Activated CD8-positive, alpha-beta memory T cell treated with anti-CD3 and anti-CD28 coated beads, Interleukin-2, amount 50 U/mL, for 4 hours (primary cell): ENCODE data around the gene BTBD9.

Source experiments
- DNase-seq: peaks from one replicate; pipeline ENCODE4 v3.0.0-alpha.2; 2020

BTBD9 gene

DNA sequence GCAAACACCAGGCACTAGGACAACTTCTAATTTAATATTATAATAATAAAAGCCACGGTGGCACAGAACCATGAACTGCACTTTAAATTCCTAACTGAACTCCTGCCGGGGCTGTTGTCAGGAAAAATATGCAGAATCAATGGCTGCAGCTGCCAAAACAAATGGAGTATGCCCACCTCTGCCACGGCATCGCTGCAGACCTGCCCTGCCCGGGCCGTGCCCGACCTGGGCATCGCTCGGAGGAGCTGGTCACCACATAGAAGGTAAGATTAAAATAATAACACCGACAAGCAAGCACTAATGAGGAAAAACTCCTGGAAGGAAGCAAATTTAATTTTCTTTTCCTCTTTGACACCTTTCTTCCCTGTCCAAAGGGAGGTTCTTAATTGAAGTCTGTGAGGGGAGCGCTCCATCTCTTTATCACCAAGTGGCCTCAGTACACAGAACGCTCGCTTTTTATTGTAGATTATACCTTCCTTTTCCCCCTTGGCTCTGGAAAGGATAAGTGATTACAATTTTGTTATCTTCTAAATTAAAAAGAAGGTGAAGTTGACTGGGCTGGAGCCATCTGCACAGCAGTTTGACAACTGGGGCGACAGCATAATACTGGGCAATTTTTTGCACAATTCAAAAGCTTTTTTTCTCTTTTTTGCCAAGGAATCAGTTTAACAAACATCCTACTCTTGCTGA, 468.9 kb downstream of the BTBD9 start:
- DNase-seq: no peak

DNA sequence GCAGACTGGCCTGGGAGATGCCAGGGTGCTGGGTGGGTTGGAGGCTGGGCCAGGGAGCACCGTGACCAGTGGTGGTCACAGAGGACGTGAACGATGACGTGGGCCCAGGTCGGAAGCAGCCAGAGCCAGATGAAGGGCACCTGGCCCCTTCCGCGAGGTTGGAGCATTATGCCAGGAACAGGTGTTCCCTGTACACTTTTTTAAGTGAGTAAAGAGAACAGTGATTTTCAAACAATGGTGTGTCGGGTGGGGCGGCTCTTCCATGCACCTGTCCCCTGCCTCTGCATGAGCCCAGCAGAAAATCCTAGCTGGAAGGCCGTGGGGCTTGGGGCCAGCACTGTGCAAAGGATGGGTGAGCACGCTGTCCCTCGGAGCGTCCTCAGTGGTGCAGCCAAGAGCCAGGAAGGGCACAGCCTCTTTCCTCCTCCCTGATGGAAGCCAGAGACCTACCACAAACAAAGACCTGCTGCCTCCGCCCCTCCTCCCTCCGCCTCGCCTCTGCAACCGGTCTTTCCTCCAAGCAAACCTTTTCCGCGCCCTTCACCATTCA, 469.7 kb downstream of the BTBD9 start:
- no peak for DNase-seq

DNA sequence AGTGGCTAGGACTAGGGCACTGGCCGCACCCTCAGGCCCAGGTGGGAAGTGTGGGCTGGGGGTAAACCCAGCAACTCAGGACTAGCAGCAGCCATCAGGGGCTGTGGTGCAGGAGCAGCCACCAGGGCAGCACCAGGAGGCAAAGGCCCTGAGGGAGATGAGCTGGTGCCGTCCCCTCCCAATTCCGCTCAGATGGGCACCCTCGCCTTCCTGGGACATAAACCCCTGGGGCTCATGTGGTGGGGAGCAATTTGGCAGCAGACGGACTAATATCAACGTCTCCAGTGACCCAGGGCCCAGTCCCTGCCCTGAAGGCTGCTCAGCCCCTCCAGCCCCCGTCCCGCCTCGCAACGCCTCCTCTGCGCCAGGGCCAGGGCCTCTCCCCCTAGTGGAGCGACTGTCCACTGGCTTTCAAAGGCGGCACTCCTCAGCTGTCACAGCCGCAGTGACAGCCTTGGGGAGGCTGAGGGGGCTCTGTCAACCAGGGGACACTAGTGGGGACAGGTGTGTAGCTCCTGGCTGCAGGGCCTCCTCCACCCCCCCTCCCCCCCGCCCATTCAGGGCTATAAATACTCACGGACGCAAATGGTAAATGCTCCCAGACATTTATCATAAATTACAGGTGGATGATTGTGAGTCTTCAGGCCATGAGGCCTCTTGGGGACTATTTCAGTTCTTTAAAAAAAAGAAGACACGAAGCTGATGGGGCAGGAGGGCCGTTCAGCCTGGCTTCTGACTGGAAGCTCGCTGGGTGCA, 470.3 kb downstream of the BTBD9 start:
- no peak for DNase-seq

DNA sequence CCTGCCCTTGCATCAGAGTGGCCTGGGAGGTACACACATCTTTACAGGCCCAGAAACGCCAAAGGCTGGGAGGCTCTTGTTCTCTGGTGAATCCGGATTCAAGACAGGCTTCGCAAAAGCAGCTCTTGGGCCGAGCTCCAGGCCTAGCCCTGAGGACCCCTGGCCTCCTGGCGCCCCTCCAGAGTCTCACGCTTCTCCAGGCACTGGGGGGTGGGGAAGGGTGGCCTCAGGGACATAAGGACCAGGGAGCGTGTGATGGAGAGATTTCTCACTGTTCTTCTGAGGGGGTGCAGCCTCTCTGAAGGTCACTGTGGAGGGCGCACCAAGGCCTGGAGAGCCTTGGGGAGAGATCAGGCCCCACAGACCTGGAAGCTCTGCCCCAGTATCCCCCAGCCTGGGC, 471.0 kb downstream of the BTBD9 start:
- DNase-seq: no peak

DNA sequence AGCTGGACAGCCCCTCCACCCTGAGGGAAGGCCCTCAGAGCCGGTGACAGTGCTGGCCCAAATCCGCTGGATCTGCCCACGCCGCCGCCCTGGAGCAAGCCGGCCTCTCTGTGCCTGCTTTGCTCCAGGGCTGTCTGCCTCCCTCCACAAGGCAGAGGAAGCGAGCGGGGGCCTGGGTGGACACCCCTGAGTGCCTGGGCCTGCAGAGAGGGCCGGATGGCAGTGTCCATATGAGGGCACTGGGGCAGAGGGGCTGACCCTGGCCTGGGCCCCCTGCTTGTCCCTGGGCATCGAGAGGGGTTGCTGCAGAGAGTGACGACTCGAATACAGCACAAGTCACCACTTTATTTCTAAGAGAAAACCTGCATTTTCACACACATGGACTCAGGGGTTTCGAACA, 471.6 kb downstream of the BTBD9 start:
- no peak for DNase-seq

DNA sequence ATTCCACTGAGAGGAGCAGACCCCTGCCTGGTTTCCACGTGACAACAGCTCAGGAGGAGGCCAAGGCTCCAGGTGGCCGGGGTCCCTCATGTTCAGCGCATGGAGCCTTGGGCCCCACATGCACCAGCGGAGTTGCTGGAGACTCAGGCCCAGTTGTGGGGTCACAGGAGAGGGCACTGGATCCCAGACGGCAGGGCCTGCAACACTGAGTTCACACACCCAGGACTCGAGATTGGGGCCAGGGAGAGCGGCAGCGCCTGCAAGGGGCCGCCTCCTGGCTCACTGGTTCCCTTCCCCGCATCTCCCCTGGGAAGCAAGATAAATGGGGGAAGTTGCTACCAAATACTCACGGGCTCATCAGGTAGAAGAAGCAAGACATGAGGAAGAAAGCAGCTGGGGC, 472.1 kb downstream of the BTBD9 start:
- no peak for DNase-seq

DNA sequence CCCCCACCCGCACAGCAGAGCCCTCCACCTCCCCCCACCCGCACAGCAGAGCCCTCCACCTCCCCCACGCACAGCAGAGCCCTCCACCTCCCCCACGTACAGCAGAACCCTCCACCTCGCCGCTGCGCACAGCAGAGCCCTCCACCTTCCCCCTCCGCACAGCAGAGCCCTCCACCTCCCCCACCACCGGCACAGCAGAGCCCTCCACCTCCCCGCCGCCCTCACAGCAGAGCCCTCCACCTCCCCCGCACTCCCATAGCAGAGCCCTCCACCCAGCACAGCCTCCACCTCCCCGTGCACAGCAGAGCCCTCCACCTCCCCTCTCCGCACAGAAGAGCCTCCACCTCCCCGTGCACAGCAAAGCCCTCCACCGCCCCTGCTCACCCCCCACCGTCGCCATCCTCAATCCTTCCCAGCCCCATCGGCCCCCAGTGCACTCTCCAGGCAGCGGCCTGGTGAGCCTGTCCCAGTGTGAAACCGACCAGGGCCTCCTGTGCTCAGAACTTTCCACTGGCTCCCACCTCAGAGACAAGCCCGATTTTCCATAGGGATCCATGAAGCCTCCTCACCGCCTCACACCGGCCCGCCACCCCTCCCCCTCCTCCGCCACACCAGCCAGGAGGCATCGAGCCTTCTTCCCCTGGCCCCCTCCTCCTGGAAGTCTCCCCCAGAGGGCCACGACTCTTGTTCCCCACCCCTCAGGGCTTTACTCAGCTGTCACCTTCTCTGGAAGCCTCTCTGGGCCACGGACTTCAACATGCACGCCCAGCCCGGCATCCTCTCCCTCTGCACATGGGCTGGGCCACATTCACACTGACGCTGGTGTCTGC, 473.1 kb downstream of the BTBD9 start:
- no peak for DNase-seq

DNA sequence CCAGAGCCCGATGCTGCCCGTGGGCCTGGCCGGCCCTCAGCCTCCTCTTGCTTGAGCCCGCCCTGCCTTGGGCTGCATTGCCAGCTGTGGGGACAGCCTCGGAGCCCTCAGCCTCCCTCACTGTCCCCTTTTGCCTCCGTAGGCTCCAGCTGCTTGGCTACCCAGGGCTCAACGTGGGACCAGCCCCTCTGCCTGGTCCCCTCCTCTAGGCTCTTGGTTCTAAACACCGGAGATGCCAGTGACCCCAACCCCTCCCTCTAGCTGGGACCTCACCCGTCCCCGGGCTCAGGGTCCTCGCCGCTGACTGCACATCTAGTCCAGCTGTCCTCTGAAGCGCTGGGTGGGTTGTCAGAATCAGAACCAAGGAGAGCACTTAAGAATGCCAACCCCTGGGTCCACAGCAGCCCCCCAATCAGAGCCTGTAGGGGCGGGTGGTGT, 475.0 kb downstream of the BTBD9 start:
- DNase-seq: no peak

DNA sequence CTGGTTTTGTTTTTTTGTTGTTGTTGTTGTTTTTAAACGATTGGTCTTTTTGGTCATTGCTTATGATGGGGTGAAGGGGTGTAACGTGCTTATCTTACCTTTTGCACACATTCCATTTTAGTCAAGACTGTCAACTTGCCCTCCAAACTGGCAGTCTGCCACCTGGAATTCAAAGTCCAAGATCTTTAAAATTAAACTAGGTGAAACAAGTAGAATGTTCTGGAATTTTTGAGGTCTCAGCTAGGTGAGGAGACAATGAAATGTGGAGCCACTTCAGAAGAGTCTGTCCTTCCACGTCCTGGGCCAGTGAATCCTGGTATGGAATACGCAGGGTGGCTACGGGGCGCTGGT, 475.6 kb downstream of the BTBD9 start:
- DNase-seq: no peak

DNA sequence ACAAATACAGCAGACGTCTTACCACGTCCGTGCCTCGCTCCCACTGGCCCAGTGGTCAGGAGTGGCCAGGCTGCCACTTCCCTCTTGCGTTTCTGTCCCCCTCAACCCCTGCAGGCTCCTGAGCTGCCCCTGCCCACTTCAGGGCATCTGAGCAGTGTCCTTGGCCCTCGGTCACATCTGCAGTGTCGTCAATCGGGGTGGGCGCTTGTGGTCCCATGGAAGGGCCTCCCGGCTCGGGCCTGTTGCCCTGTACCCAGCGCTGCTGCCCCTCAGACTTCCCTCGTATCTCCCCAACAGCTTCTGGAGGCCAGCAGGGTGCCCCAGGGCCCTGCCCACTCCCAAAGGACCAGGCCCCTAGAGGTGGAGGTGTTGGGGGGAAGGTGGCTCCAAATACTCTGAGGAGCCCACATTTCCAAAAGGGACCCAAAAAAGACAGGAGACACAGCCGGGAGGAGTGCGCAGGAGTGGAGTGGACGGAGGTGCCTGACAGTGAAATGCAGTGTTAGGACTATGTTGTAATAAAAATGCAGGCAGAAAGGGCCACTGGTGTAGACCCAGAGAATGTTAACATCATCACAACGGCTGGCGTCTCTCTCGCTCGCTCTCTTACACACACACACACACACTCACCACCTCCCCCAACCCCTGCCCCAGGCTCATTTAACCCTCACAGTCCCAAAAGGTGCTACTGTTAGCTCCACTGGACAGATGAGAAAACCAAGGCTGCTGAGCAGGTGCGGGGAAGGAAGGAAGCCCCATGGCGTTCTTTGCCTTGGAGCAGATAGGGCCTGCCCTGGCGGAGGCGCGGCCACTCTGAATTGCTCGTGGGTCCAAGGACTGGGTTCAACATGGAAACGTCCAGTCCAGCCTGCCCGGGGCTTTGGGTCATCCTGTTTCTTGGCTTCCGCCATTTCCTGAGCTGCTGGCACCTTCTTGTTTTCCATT, 476.3 kb downstream of the BTBD9 start:
- DNase-seq: no peak

DNA sequence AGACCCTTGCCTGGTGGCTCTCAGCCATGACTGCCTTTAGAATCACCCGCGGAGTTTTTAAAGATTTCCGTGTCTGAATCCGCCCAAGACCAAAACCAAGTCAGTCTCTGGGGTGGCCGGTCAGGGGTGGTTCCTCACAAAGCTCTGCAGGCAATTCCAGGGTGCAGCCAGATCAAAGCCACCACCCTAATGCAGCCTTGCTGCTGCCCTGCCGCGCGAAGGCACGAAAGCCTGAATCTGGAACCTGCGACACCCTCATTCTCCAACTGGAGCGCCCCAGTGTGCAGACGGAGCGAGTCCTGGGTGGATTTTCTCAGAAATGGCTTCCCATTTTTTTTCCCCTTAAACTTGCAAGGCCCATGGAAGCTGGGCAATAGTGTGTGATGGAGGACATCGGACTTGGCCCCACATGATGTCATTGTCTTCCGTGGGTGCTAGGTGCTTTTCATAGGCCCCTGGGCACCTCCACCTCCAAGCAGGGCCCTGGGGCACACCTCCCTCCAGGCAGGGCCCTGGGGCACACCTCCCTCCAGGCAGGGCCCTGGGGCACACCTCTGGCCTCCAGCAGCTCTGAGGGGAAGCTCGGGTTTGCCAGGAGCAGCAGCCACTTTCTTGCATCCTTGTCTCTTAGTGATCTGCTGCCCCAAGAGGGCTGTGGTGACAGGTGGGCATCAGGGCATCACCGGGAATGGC, 477.1 kb downstream of the BTBD9 start:
- no peak for DNase-seq

DNA sequence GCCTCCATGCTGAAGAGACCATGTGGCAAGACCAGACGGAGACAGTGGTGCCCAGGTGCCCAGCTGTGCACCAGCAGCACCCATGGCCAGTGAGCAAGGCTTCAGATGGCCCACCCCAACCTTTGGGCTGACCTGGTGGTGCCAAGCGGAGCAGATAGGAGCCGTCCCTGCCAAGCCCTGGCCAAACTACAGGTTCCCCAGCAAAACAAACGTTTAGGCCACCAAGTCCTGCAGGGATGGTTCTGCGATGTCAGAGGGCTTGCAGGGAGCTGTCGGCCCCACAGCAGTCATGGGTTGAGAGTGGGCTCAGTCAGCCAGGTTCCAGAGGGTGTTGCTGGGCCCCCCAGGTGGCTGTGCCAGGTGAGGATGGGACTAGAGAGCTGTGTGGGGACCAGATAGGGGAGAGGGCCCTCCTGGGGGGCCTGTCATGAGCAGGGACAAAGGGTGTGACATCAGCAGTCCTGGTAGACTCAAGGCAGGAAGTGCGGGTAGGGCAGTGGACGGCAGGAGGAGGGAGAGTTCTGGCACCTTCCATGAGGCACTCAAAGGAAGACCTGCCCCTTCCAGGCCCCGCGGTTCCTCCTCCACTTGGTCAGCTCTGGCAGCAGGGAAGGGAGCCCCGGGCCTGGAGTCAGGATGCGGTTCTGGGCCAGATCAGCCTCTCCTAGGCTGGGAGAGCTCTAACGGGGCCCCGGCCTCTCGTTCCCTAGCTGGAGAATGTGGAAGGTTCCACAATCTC, 477.8 kb downstream of the BTBD9 start:
- DNase-seq: no peak

DNA sequence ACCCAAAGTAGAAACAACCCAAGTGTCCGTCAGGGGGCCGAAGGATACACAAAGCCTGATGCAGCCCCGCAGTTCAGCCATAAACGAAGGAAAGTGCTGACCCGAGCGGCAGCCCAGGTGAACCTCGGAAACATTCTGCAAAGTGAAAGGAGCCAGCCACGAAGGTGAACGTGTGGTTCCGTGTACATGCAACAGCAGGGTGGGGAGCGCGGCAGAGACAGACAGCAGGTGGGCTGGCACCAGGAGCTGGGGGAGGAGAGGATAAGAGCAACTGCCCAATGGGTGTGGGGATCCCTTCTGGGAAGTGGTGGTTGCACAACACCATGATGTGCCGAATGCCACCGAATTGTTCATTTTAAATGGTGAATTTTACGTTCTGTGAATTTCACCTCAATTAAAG, 478.4 kb downstream of the BTBD9 start:
- DNase-seq: no peak

DNA sequence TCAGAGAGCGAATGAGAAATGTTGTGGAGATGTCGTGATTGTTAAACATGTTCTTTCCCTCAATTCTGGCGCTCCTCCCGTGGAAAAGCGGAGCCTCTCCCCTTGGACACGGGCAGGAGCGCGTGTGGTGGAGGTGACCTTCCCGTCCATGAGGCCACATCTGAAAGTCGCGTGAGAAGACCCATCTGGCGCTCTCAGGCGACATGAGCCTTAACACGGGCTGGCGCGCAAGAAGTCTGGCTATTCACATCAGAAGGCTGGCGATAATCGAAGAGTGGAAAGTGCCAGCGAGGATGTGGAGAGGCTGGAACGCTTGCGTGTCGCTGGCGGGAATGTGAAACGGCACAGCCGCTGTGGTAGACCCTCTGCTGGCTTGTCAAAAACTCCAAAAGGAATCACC, 478.9 kb downstream of the BTBD9 start:
- DNase-seq: no peak

DNA sequence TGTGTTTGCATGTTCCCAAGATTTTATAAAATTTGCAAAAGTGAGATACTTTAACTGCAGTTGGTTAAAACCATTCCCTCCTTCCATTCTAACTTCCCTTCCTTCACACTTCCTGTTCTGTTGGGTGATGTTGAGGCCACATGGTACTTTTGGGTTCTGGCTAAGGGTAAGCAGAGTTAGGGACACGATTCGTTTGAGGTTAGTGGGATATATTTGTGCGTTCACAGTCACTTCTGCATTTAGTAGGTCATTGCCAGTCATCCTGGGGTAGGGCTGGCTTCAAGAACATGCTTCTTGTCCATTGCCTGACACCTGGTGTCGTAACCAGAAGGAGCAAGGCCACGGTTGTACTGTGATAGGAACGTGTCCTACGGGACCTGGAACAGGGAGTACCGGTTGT, 480.1 kb downstream of the BTBD9 start:
- no peak for DNase-seq

DNA sequence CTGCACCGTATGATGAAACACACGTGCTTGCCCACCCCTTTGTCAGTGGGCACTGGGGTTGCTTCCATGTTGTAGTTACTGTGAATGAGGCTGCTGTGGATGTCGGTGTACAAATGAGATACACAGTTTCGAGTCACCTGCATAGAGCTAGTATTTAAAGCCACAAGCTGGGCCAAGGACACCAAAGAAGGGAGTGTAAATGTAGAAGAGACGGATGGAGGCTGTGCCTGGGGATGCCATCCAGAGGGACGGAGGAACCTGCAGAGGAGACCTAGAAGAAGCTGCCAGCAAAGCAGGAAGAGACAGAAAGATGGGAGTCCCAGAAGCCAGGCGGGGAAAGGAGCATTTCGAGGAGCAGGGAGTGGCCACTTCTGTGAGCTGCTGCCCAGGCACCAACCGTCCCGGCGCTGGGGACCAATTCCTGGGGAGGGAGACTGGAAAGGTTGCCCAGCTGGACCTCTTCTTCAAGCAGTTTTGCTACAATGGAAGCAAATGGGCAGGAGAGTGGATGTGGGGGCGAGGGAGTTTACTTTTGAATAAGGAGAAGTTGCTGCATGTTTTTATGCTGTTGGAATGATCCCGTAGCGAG, 480.9 kb downstream of the BTBD9 start:
- DNase-seq: no peak

DNA sequence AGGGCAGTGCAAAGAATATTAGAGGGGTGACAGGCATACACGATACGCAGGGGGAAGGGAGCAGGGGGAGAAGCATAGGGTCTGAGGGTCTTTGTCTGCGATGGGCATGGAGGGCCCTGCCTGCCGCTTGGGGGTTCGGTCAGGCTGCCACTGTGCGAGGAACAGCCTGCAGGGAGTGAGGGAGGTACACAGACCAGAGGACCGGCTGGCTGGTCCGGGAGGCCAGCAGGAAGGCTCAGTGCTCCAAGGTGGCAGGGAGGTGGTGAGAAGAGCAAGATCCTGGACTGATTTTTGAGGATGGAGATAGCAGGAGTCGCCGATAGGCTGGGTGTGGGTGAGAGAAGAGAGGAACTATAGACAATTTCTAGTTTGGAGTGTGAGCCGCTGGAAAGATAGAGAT, 481.8 kb downstream of the BTBD9 start:
- DNase-seq: no peak

DNA sequence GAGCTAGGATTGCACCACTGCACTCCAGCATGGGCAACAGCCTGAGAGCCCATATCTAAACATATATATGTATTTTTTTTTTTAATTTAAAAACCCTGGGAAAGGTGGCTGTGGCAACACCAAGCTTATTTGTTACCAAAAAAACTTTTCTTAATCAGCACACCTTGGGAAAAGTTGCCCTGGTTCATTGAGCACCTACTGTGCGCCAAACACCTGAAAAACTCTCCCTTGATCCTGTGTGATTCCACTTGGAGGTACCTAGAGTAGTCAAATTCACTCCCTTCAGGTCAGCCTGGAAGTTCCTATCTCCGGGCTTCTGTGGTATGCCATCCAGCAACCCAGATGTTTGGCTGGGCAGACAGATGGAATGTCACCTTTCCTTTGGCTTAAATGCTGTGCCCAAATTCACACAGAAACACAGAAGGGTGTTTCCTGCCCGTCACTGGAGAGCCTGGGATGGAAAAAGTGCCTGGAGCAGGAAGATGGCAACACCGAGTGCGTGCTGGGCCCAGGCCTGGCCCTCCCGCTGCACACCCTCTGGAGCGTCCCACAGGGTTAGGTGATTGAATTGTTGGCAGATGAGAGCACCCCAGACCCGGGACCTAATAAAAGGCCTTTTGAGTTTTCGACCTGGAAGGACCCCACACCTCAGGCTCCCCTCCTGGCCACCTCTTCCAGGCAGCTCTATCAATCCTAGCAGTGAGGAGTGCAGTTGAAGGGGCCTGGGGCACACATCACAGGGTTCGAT, 482.7 kb downstream of the BTBD9 start:
- no peak for DNase-seq

DNA sequence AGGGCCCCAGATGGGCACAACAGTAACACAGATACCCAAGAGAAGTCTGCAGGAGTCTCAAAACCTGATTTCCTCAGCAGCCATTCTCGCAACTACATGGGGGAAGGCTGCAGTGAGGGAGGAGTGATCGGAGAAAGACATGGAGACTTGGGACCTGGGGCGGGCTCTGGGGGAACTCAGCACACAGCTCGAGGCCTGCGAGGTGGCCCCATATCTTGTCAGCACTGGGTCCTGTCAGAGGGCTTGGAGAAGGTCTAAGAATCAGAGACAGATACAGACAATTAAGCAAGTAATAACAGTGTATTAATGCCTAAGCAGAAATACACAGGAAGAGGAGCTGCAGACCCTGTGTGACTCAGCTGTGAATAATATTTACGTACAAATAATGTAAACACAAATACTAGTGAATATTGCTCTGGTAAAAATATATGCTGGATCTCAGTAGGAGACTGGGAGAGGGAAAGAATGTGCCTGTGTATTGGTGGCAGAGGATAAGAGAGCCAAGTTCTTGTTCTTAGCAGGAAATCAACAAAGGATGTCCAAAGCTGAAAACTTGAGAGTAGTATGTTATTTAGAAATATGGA, 484.0 kb downstream of the BTBD9 start:
- DNase-seq: no peak

DNA sequence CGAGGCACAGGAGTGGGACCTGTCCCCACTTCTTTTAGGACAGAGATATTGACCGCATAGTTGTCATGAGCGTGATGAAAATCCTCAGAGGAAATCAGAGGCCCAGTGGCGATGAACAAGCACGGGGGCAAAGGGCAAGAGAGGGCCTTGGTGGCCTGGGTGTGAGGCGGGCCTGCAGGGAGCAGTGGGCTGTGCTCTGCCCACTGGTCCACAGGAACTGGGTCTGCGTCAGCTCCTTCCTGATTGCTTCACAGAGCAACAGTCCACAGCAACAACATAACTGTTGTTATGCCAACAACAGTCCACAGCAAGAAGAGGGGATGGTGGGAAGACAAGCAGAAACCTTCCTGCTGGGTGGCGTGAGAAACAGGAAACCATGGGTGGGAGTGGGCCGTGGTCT, 484.6 kb downstream of the BTBD9 start:
- no peak for DNase-seq
